A549 (cell line): ENCODE measurements around the gene EDN2. TPM values are rescaled to one million over a fixed set of nuclear protein-coding genes. Genes with fewer than 3 reads are reported as not detected.

Source experiments
- ATAC-seq, 2 experiments: fragments of 200-7000 bp in 1 of 2; fragments of >200 bp in 1 of 2; cut with Nextera tagmentation in 1 of 2; cut with Tn5 transposase in 1 of 2; 3 replicates each; pipeline versions ENCODE4 v1.8.0 to v1.9.1; 2018 to 2020; ENCODE audit warnings: mild to moderate bottlenecking in 1 of 2, moderate library complexity in 1 of 2
- CTCF ChIA-PET: fragments of 300-600 bp; sonication (Branson Sonifier 250); formaldehyde crosslinking; extraction: SDS; loops from one replicate; lab custom pipeline; 2021; ENCODE audit warnings: antibody characterized with exemption, inconsistent platforms; lab: Yijun Ruan, JAX
- POLR2A ChIA-PET: fragments of 350-600 bp; formaldehyde crosslinking; extraction: SDS; loops from one replicate; lab custom pipeline; 2021; ENCODE audit warnings: antibody characterized with exemption, inconsistent platforms; lab: Yijun Ruan, JAX
- DNase-seq, 2 experiments: peaks; one replicate each; pipeline versions ENCODE4 v3.0.0 to v3.0.0-alpha.2; 2011 to 2016; ENCODE audit warnings: low read depth in 1 of 2, low spot score in 1 of 2
- FAIRE-seq: peaks from 2 replicates; lab custom pipeline; 2011; peaks lifted over from hg19 to GRCh38; lab: Jason Lieb, UNC
- H3K27ac ChIP-seq, 2 experiments: fragments of >200 bp; sonication (Bioruptor Twin); formaldehyde crosslinking; 3 replicates each; pipeline ENCODE4 v1.5.1; 2016 to 2017
- H3K4me1 ChIP-seq: fragments of >200 bp; sonication (Bioruptor Twin); formaldehyde crosslinking; 3 replicates; pipeline ENCODE4 v1.6.1; 2016
- H3K4me2 ChIP-seq: fragments of >200 bp; sonication (Bioruptor Twin); formaldehyde crosslinking; 3 replicates; pipeline ENCODE4 v1.6.1; 2016
- H3K4me3 ChIP-seq: fragments of >200 bp; sonication (Bioruptor Twin); formaldehyde crosslinking; 3 replicates; pipeline ENCODE4 v1.5.1; 2016
- H3K9me3 ChIP-seq: fragments of >200 bp; sonication (Bioruptor Twin); formaldehyde crosslinking; 3 replicates; pipeline ENCODE4 v1.6.1; 2016
- CBX8 ChIP-seq: fragments of 200-600 bp; sonication (generic); IDR thresholded peaks from 2 replicates; pipeline ENCODE4 v1.6.1; 2016
- CEBPB ChIP-seq, 2 experiments: fragments of >200 bp in 1 of 2; sonication (Bioruptor Twin) in 1 of 2; formaldehyde crosslinking in 1 of 2; IDR thresholded peaks; 2 replicates each; pipeline ENCODE4 v1.6.1; 2012 to 2016
- CHD2 ChIP-seq: fragments of 150-350 bp; IDR thresholded peaks from 2 replicates; pipeline ENCODE4 v1.6.1; 2014; ENCODE audit warnings: low read length; ENCODE audit not compliant: partially characterized antibody
- CHD4 ChIP-seq: fragments of 200-600 bp; sonication (generic); IDR thresholded peaks from 2 replicates; pipeline ENCODE4 v1.6.1; 2016; ENCODE audit warnings: antibody characterized with exemption, mild to moderate bottlenecking, borderline replicate concordance
- CTCF ChIP-seq: fragments of >200 bp; sonication (Bioruptor Twin); formaldehyde crosslinking; IDR thresholded peaks from 3 replicates; pipeline ENCODE4 v1.5.1; 2016
- E2F6 ChIP-seq: IDR thresholded peaks from 2 replicates; pipeline ENCODE4 v1.6.1; 2012; ENCODE audit warnings: low read depth, borderline replicate concordance
- ESRRA ChIP-seq: fragments of 150-350 bp; IDR thresholded peaks from 2 replicates; pipeline ENCODE4 v1.6.1; 2014; ENCODE audit warnings: mild to moderate bottlenecking, low read length, borderline replicate concordance
- HDAC2 ChIP-seq: fragments of 200-600 bp; sonication (generic); IDR thresholded peaks from 2 replicates; pipeline ENCODE4 v1.6.1; 2016
- HES2 ChIP-seq: fragments of >200 bp; sonication (Bioruptor Twin); formaldehyde crosslinking; IDR thresholded peaks from 2 replicates; pipeline ENCODE4 v1.6.1; 2016
- HOXB5 ChIP-seq: fragments of 250-450 bp; sonication (Bioruptor Pico); IDR thresholded peaks from 2 replicates; pipeline ENCODE4 v1.5.0; 2020; ENCODE audit warnings: mild to moderate bottlenecking, moderate library complexity
- JUN ChIP-seq, 2 experiments: fragments of >200 bp; sonication (Bioruptor Twin); formaldehyde crosslinking; IDR thresholded peaks; 2 replicates in 1 of 2; 3 replicates in 1 of 2; pipeline ENCODE4 v1.6.1; 2016 to 2017
- KDM1A ChIP-seq: fragments of 200-600 bp; sonication (generic); IDR thresholded peaks from 2 replicates; pipeline ENCODE4 v1.6.1; 2016; ENCODE audit warnings: low read depth, mild to moderate bottlenecking
- KDM5A ChIP-seq: fragments of 200-600 bp; sonication (generic); IDR thresholded peaks from 2 replicates; pipeline ENCODE4 v1.6.1; 2016; ENCODE audit warnings: antibody characterized with exemption, mild to moderate bottlenecking
- MAFK ChIP-seq: fragments of 450-650 bp; IDR thresholded peaks from 2 replicates; pipeline ENCODE4 v1.6.1; 2014; ENCODE audit not compliant: partially characterized antibody
- MAZ ChIP-seq: fragments of 150-350 bp; IDR thresholded peaks from 2 replicates; pipeline ENCODE4 v1.6.1; 2014; ENCODE audit warnings: antibody characterized with exemption, low read depth, low read length, borderline replicate concordance
- MYC ChIP-seq: IDR thresholded peaks from 2 replicates; pipeline ENCODE4 v1.6.1; 2012; ENCODE audit warnings: mild to moderate bottlenecking, inconsistent platforms, low read length, improper control_type of control experiment, borderline replicate concordance
- NFE2L2 ChIP-seq: fragments of 150-350 bp; conservative IDR thresholded peaks from 2 replicates; pipeline ENCODE4 v1.6.1; 2014; ENCODE audit warnings: low read length
- NPAS2 ChIP-seq: fragments of 250-450 bp; sonication (Bioruptor Pico); IDR thresholded peaks from 2 replicates; pipeline ENCODE4 v1.8.0; 2022; ENCODE audit warnings: mild to moderate bottlenecking, moderate library complexity, borderline replicate concordance
- PHF8 ChIP-seq: fragments of 200-600 bp; sonication (generic); IDR thresholded peaks from 2 replicates; pipeline ENCODE4 v1.6.1; 2016; ENCODE audit warnings: low read depth, mild to moderate bottlenecking, antibody characterized with exemption, moderate library complexity, borderline replicate concordance
- RAD21 ChIP-seq, 2 experiments: fragments of >200 bp in 1 of 2; sonication (Bioruptor Twin) in 1 of 2; formaldehyde crosslinking in 1 of 2; IDR thresholded peaks in 1 of 2; conservative IDR thresholded peaks in 1 of 2; 2 replicates in 1 of 2; 3 replicates in 1 of 2; pipeline ENCODE4 v1.6.1; 2012 to 2018; ENCODE audit warnings: inconsistent platforms in 1 of 2
- WGBS: methylation state at CpG from one replicate; pipeline ENCODE4 v1.1.6; 2017; ENCODE audit errors: missing lambda C conversion rate; 5-methylcytosine and 5-hydroxymethylcytosine counted together
- polyA plus RNA-seq, 4 experiments: library from polyadenylated mRNA; depleted of rRNA in 3 of 4; stranded (reverse); fragments of >200 nt; fragmentation: RNase III in 1 of 4; extraction: RNeasy Plus Mini Kit Qiagen cat#74134 plus additional on column Dnase treatment in 1 of 4; gene quantifications; 2 replicates in 3 of 4; 3 replicates in 1 of 4; pipeline ENCODE4 v1.2.3, GENCODE V29; 2011 to 2017

The EDN2 gene
- polyA plus RNA-seq, 2 of the 4 experiments (the other 2 are of a cell fraction), result 1.2 to 3.2 TPM

- ATAC-seq (no peak), FAIRE-seq (no peak), DNase-seq (no peak)
- Histone ChIP-seq H3K9me3 (peaks cover 14% of the 10 kb centered on the region; the same call in 2 of the 3 replicates), H3K27ac (no peak overlapping the region), H3K4me1 (no peaks in the 10 kb centered on the region), H3K4me2 (no peak overlapping the region), H3K4me3 (no peak overlapping the region)
- TF ChIP-seq CHD2 (no peak), NPAS2 (CRISPR knock-in tag) (no peak), CEBPB (IDR thresholded peaks at IDR 0.05) (no peak), NFE2L2 (no peak), HOXB5 (CRISPR knock-in tag) (no peak), MAFK (no peak), CBX8 (no peak), ESRRA (no peak), PHF8 (no peak), MYC (no peak), KDM1A (no peak), MAZ (no peak), CHD4 (no peak)
- ChIA-PET CTCF (interaction anchor here (0.9 to 1.1 kb wide), 3 partner anchors 23 to 52 kb away, joined by 3 to 4 read pairs (median 4); no protein-coding TSS in a partner anchor), POLR2A (no interaction called here)
- WGBS, result 49% methylated on average over 4 of the region's 4 CpGs
Measured at GRCh38 chr1:41440321-41441085, 44.0 kb downstream of the EDN2 start.

- Histone ChIP-seq H3K4me3 (no peak overlapping the region), H3K27ac (no peak overlapping the region), H3K4me1 (no peaks in the 10 kb centered on the region; the same call in 2 of the 3 replicates), H3K9me3 (peaks cover 5% of the 10 kb centered on the region; the same call in 2 of the 3 replicates), H3K4me2 (no peak overlapping the region)
- POLR2A ChIA-PET, result no interaction called here
- CTCF ChIA-PET, result interaction anchor here (0.6 kb wide), 2 partner anchors 109 to 371 kb away, joined by 3 read pairs; no protein-coding TSS in a partner anchor
- ATAC-seq (no peak), FAIRE-seq (no peak), DNase-seq (no peak)
- TF ChIP-seq HOXB5 (CRISPR knock-in tag) (no peak), NFE2L2 (no peak), CTCF (no peak), KDM5A (no peak), RAD21 (conservative IDR thresholded peaks at IDR 0.05 in 1 of 2, IDR thresholded peaks at IDR 0.05 in 1 of 2) (no peak), JUN (IDR thresholded peaks at IDR 0.05) (no peak)
- 67% methylated on average over 6 of the region's 6 CpGs for WGBS
Measured at GRCh38 chr1:41439234-41439633, 45.2 kb downstream of the EDN2 start.

GRCh38 chr1:41438711-41439110 lies 45.8 kb downstream of the EDN2 start:
- POLR2A ChIA-PET, result no interaction called here
- CTCF ChIA-PET, result no interaction called here
- H3K4me2 ChIP-seq, result no peak overlapping the region
- DNase-seq (no peak), FAIRE-seq (no peak)
- H3K27ac ChIP-seq, result no peak overlapping the region
- H3K4me3 ChIP-seq, result no peak overlapping the region
- H3K9me3 ChIP-seq, result peaks cover under 1% of the 10 kb centered on the region; the same call in 1 of the 3 replicates
- no peak for TF ChIP-seq MAFK
- TF ChIP-seq NPAS2 (CRISPR knock-in tag), result no peak
- TF ChIP-seq CEBPB (IDR thresholded peaks at IDR 0.05), result no peak
- TF ChIP-seq HES2, result no peak
- TF ChIP-seq HDAC2, result no peak
- TF ChIP-seq RAD21 (conservative IDR thresholded peaks at IDR 0.05 in 1 of 2, IDR thresholded peaks at IDR 0.05 in 1 of 2), result no peak
- no peak for TF ChIP-seq E2F6
- TF ChIP-seq CBX8, result no peak
- TF ChIP-seq, all 56 proteins: peak for 0
- ATAC-seq, result no peak
- 88% methylated on average over 1 of the region's 1 CpG for WGBS
- H3K4me1 ChIP-seq, result peaks cover 3% of the 10 kb centered on the region
